Fibroblast of peridontal ligament (primary cell): ENCODE results near the gene NTM.

ENCODE experiments used
- DNase-seq: peaks from one replicate; pipeline ENCODE4 v3.0.0-alpha.2; 2010; ENCODE audit errors: extremely low read depth

Gene NTM

DNA sequence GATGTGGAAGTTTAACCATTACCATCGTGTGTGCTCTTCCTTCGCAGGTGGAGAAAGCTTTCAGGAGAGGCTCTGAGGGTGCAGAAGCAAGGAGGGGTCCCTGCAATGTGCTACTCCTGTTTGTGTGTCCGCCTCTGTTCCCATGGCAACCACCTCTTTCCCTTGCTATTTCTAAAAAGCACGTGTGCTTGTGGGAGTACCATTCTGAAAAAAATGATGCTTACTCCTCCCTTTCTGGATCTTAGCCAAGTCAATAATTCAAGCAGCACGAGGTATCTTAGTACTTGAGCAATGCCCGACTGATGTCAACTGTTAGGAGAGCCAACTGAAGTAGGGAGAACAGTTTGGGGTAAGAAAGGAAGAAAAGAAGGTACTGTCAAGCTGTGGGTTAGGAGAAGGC is 628.7 kb downstream of the NTM start:
- peak; percentile 40 for DNase-seq

GRCh38 chr11:131999955-132000354 is 629.5 kb downstream of the NTM start:
- no peak for DNase-seq

DNA sequence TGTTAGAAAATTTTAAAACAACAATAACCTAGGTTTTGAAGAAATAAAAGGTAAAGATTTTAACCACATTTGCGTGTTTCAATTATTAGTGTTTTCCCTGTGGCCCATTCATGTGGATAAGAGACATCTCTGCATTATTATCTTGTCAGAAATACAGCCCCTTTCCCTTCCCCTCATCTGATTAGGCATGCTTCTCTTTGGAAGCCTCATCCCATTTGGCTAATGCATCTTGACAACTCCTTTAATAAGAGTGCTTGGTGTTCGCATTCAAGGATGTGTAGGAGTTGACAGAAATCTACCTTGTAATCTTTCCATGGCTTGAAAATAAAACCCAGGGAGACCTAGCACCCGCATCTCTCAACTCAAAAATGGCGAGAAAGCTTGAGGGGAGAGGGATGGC is 635.5 kb downstream of the NTM start:
- DNase-seq, result no peak

DNA sequence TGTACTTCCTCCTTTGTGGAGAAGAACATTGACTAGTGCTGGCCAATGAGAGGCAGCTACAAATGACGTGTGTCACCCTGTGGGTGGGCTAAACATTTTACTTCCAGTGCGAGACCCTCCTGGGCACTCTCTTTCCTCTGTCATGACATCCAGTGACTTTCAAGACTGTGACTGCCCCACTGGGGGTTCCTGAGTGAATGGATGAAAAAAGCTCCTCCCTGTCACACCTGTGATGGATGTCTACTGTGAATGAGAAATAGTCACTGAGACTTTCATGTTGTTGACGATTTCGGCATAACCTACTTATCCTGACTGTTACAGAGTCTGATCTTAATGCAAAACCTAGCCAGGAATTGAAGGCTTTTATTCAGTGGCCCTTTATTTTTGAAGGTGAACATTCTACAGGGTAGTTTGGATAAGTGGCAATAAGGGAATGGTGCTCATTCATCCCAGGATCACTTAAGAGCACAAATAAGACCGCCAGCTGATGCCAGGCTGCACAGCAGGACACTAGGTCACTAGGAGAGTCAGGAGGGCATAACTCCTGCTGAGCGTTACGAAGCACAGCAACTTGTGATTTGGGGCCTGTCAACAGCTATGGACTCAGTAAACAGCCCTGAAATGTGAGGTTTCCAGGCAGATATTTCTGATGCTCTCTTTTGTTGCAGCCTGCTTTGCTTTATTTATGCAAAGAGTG is 636.6 kb downstream of the NTM start:
- DNase-seq, result no peak

GRCh38 chr11:132008226-132008625 is 637.8 kb downstream of the NTM start:
- no peak for DNase-seq

- no peak for DNase-seq
Observed at GRCh38 chr11:132008872-132009271, 638.5 kb downstream of the NTM start.

GRCh38 chr11:132020001-132020400 is 649.6 kb downstream of the NTM start:
- DNase-seq, result no peak

- no peak for DNase-seq
Observed at GRCh38 chr11:132022285-132022684, 651.9 kb downstream of the NTM start.

GRCh38 chr11:132022733-132023478 is 652.5 kb downstream of the NTM start:
- DNase-seq, result peak; percentile 50

DNA sequence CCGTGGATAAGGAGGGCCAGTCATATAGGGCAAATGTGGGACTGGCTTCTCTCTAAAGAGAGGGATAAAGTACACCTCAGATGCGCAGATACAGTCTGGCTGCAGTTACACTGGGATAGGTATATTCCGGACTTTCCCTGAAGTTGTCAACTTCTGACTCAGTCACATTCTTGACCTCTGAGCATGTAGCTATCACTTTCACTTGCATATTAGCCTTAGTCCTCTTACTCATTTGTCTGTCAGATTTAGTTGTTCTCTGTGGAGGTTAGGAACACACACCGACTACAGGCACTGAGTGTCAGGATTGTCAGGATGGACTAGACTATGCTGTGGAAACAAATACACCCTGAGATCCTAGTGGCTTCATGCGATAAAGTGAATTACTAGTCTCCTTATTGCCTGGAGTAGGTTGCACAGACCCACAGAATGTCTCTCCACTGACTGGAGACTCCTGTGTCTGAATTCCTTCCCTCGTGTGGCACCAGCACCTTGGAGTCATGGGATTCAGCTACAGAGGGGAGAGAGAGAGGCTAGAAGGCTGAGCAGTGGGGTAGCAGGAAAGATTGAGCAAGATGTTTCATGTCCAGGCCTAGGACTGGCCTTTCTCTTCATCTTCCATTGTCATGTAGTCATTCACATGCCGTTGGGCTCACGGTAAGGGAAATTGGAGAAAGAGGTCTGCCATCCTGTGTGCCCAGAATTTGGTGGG is 654.3 kb downstream of the NTM start:
- peak; percentile 75 for DNase-seq

DNA sequence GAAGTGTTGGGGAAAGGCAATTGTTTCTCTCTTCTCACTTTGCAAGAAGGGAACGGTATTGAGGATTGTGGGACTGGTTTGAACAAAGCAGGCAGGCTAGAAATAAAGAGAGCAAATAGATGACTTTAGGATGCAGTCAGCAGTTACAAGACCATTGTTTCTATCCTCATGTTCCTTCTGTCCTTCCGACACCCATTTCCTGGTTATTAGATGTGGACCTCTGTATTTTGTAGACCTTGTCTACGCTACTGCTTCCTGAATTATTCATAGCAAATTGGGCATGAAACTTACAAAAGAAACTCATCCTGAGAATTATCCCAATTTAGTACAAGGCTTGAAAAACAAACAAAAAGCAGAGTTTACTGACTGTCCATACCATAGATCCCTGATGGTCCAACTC is 656.3 kb downstream of the NTM start:
- DNase-seq, result no peak

DNA sequence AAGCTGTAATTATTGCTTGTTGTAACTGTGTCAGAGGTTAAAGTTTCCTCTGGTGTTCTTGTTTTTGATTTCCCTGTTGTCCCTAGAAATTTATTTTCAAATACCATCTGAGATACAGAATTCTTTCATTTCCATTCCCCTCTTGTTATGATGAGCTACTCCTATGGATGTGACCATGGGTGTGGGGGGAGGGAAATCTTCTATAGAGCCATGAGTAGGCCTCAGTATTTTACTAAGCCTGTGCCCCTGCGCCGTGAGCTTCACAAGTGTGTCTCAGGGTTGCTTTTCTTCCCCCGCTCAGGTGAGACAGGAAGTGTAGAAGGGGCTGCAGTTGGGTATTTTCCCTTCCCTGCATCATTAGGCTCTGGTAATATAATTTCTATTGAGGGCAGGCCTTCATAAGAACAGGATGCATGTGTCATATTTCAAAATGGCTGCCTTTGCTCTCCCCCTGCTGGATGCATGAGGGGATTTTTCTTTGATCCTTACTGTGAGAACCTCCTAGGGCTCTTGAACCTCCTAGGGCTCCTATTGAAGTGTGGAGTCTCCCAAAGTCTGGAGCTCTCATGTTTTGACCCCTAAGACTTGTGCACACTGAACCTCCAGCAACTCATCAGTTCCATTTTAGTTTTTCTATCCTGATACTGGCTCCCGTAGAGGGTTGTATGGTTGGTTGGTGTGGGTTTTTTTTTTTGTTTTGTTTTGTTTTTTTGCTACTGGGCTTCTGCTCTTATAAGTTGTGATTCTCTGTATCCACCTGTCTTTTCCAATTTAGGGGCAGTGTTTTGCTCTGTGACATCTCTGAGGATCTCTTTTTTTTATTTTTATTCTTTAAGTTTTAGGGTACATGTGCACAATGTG is 658.2 kb downstream of the NTM start:
- DNase-seq, result peak; percentile 71

DNA sequence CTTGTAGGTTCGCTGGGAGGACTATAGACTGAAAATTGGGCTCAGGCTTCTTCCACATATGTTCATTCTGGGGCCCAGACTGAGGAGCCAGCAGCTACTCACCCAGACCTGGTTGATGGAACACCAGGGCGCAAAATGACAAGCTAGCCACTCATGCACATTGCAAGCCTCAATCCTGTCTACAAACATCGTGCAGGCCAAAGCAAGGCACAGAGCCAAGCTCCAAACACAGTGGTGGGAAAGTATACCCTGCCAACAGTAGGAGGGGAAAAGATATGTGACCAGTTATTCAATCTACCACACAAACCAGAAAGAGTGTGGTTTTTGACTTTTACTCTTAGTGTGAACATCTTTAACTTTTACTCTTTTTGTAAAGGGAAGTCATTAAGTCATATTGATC is 660.5 kb downstream of the NTM start:
- peak; percentile 68 for DNase-seq

- peak; percentile 85 for DNase-seq
Observed at GRCh38 chr11:132032555-132032954, 662.1 kb downstream of the NTM start.

DNA sequence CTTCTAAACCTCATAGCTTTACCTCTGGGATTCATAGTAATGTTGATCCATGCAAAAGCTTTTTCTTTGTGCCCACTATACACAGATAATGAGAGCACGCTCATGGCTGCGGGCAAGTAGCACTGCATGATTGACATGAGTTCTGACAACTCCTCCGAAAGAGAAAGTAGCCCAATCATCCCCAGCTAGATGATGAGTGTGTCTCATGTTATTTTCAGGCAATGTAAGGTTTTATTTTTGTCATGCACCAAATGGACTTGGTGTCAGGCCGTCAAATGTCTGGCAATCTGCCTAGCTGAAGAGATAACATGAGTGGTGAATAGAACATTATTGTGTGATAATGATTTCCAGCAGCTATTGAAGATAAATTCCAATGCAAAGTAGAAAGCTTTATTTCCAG is 662.6 kb downstream of the NTM start:
- DNase-seq, result no peak

DNA sequence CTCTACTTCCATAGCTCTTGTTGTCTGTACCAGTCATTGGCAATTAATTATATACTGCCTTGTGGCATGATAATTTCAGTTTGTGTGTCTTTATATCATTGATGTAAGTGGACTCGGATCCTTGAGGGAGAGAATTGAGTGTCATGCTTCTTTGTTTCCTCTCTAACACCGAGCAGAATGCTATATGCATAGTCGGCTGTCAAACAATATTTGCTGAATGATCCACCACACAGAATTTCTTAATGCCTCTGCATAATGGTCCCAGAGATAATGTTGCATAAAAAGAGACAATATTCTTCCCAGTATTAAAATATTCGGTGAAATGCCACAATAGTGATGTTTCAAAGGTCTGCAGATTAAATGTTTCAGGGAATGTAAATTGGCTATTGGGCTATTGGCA is 664.8 kb downstream of the NTM start:
- DNase-seq, result no peak

DNA sequence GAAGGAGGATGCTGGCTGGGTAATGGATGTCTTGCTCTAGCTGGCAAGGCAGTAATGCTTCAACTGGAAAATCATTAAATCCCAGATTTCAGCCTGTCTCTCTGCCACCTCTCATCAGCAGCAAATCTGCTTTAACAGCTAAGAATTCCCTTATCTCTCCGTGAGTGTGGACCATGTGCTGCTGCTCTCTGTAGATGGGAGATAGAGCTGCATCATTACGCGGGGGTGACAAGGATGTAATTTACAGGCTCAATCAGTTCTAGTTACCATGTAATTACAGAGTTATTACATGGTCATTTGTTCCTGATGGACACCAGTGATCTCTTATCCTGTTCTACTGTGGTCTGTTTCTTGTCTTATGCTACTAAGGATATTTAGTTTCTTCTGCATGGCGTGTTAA is 665.4 kb downstream of the NTM start:
- DNase-seq, result no peak

DNA sequence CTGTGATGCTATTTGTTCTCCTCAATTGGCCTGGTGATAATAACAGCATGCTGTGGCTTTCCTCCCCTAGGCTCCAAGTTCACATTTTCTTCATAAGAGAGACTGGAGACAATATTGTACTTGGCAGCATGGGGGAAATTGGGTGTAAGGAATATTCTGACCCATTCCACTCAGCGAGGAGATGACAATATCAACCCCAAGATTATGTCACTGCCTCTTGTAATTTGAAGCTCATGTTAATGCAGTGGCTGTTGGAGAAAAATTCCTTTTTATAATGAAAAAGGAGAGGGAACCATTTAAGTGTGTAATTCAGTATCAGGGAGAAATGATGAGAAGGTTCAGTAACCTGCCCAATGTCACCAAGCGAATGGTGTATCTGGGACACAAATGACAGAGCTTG is 665.8 kb downstream of the NTM start:
- no peak for DNase-seq

DNA sequence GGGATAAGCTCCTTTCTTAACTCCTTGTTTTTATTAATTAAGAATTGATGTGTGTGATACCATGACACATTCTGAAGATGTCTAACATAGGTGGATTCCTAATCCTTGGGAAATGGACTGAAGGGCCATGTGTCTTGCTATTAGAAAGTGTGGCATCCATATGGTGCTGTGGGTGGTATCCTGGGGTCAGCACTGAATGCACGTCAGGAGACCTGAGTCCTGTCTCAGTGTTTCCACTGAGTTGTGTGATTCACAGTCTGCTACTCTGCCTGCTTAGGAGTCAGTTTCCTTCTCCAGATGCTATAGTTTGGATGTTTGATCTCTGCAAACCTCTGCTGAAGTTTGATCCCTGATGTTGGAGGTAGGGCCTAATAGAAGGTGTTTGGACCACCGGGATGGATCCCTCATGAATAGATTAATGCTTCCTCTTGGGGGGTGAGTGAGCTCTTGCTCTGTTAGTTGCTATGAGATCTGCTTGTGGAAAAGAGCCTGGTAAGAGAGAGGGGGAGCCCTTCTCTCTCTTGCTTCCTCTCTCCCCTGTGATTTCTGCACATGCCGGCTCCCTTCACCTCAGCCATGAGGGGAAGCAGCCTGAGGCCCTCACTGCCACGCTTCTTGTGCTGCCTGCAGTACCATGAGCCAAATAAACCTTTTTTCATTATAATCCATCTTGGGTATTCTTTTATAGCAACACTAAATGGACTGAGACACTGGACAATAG is 666.5 kb downstream of the NTM start:
- DNase-seq, result no peak

DNA sequence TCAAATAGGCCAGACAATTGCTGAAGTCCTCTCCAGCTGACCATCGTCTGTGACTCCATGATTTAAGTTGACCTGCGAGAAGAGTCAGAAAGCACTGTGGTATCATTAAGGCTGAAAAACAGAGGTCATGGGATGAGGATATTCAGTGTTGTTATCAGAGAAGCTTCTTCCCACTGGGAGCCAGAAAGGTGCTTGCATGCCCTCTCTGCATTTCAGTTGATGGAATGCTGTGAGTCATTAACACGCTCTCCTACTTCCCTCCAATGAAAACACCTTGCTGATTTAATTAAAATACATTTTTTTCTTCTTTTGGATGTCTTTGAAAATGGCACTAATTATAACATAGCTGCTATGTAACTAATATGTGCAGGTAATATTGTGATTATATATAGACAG is 667.0 kb downstream of the NTM start:
- DNase-seq, result no peak

DNA sequence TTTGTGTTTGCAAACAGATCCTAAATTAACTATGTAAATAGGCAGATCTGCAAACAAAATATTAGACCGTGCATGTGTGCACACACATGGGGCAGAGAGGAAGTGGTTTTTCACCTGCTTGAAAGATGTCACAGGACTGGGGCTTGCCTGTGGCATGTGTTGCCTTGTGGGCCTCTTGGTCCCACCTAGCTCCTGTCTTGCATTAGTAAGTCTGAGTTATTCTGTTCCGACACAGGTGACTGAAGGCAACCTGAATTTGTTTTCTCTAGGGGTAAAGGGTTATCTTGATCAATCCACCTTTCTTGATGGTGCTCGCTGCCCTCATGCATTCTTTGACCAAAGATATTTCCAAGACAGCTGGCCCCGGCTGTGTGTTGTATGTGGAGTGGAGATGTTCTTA is 667.5 kb downstream of the NTM start:
- no peak for DNase-seq
